Thyroid gland (tissue), 4 donors: ENCODE results near the gene NRTN. TPM values are rescaled to one million over a fixed set of nuclear protein-coding genes. Genes with fewer than 3 reads are reported as not detected.

Experiments used
- DNase-seq, 2 donors: peaks; one replicate each; pipeline ENCODE4 v3.0.0-alpha.2; 2019
- H3K27ac ChIP-seq, 3 donors: fragments of 200-600 bp; sonication (generic); 1 replicate in 2 of 3; 2 replicates in 1 of 3; pipeline ENCODE4 v1.5.1; 2016 to 2019; ENCODE audit warnings: mild to moderate bottlenecking in 1 of 3, moderate library complexity in 1 of 3
- H3K27me3 ChIP-seq: fragments of 200-600 bp; sonication (generic); one replicate; pipeline ENCODE4 v1.5.1; 2019
- H3K36me3 ChIP-seq, 2 donors: fragments of 200-600 bp; sonication (generic); one replicate each; pipeline ENCODE4 v1.5.1; 2016 to 2019
- H3K4me1 ChIP-seq, 2 donors: fragments of 200-600 bp; sonication (generic); one replicate each; pipeline ENCODE4 v1.5.1; 2017 to 2019
- H3K4me3 ChIP-seq, 3 donors: fragments of 200-600 bp; sonication (generic); replicated peaks in 1 of 3; 1 replicate in 2 of 3; 2 replicates in 1 of 3; pipeline ENCODE4 v1.5.1; 2016; ENCODE audit warnings: mild to moderate bottlenecking in 1 of 3
- H3K9me3 ChIP-seq: fragments of 200-600 bp; sonication (generic); one replicate; pipeline ENCODE4 v1.5.1; 2017
- CTCF ChIP-seq, 6 experiments: fragments of 200-600 bp in 3 of 6; fragments of 450-650 bp in 3 of 6; sonication (generic) in 3 of 6; IDR thresholded peaks; one replicate each; pipeline ENCODE4 v1.5.1; 2016 to 2019; ENCODE audit warnings: antibody characterized with exemption in 6 of 6, mild to moderate bottlenecking in 2 of 6, inconsistent platforms in 1 of 6, moderate library complexity in 1 of 6
- POLR2A ChIP-seq, 2 donors: fragments of 450-650 bp; IDR thresholded peaks; one replicate each; pipeline ENCODE4 v1.6.1; 2017; ENCODE audit warnings: antibody characterized with exemption in 2 of 2, mild to moderate bottlenecking in 2 of 2, moderate library complexity in 1 of 2
- WGBS, 2 donors: methylation state at CpG; one replicate each; pipeline ENCODE4 v1.1.5; 2017; 5-methylcytosine and 5-hydroxymethylcytosine counted together
- intact Hi-C: fragments of 100-400 bp; cut with DNase I; formaldehyde crosslinking; loops from one replicate; pipeline ENCODE4 v1.15.1; 2023
- total RNA-seq, 4 donors: library from RNA; depleted of rRNA; stranded (reverse); fragments of >200 nt; gene quantifications; one replicate each; pipeline ENCODE4 v1.2.3, GENCODE V29; 2016

NRTN gene, protein sequence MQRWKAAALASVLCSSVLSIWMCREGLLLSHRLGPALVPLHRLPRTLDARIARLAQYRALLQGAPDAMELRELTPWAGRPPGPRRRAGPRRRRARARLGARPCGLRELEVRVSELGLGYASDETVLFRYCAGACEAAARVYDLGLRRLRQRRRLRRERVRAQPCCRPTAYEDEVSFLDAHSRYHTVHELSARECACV
- 1 to 10 TPM in 3 of 4 donors, under 1 TPM in 1; 0.71 to 8.1 (median 1.3) TPM for total RNA-seq

DNA sequence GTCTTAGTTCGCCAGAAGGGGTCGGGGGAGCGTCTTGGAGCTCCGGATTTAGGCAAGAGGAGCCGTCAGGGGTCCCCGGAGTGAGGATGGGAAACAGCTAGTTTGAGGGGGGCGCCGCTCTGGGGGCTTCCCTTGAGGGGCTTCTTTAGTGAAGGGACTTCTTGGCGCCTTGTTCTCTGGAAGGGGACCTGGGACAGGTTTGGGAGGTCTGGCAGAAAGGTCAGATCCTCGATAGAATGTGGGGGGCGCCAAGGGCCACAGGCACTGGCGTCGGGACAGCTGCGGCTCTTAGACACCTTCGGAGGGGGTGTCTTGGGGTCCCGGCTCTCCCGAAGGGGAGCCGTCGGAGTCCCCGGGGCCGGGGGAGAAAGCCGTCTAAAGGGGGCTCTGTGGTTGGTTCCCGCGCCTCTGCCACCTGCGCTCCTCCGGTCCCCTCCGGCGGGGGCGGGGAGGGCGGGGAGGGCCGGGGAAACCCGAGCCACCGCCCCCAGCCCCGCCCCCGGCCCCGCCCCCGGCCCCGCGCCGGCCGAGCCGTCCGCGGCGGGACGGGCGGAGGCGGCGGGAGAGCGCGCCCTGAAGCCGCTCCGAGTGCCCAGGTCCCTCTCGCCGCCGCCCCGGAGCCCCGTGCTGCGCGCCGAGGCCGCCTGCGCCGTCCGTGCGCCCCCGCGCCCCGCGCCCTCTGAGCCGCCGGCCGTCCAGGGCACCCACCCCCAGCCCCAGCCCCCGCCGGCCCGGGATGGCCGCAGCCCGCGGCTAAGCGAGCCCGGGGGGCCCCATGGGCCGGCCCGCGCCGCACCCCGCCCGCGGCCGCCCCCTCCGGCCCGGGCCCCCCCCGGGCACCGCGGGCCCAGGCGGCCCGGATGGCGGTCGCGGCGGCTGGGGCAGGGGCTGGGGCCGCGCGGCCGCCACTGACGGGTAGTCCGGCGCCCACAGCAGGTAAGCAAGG lies at the start of gene NRTN:
NRTN (plus strand) TSS at position 552 of the 946 bp plus-strand sequence. CDS start 19,099 bp downstream, outside the sequence.
- DNase-seq = no peak
- H3K4me1 ChIP-seq = peaks cover 9 to 25% of the 10 kb centered on the region in 2 donors
- peaks cover 3% of the 10 kb centered on the region for H3K27me3 ChIP-seq
- H3K4me3 ChIP-seq = peak within 1 kb of the TSS in 1 of 3 donors; percentile 35
- no peaks in the 10 kb centered on the region for H3K36me3 ChIP-seq
- intact Hi-C loops = loop anchor here (2.0 to 10.0 kb wide), 3 partner anchors 88 to 218 kb away; no protein-coding TSS in a partner anchor
- WGBS, 2 donors = 5 to 12% methylated on average over 5 to 15 of the region's 107 CpGs
- H3K9me3 ChIP-seq = no peaks in the 10 kb centered on the region
- H3K27ac ChIP-seq = peak within 1 kb of the TSS in 1 of 3 donors; percentile 58
- no peak for TF ChIP-seq CTCF (IDR thresholded peaks at IDR 0.05)
- TF ChIP-seq POLR2A (IDR thresholded peaks at IDR 0.05) = no peak

DNA sequence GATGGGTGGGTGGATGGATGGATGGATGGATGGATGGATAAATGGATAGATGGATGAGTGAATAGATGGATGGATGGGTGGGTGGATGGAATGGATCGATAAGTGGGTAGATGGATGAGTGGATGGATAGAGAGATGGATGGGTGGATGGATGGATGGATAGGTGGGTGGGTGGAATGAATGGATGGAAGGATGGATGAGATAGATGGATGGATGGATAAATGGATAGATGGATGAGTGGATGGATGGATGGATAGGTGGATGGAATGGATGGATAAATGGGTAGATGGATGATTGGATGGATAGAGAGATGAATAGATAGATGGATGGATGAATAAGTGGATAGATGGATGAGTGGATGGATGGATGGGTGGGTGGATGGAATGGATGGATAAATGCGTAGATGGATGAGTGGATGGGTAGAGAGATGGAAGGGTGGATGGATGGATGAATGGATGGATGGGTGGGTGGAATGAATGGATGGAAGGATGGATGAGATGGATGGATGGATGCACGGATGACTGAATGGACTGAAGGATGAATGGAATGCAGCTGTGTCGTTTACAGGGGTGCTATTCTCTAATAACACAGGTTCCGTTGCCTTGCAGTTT lies 42.2 kb upstream of the NRTN start:
- Histone ChIP-seq H3K4me1 (no peaks in the 10 kb centered on the region), H3K27me3 (no peaks in the 10 kb centered on the region), H3K27ac (no peak overlapping the region), H3K36me3 (no peaks in the 10 kb centered on the region), H3K9me3 (no peaks in the 10 kb centered on the region), H3K4me3 (no peak overlapping the region)
- 88 to 89% methylated on average over 5 of the region's 5 CpGs for WGBS, 2 donors
- no peak for DNase-seq
- intact Hi-C loops = no loop called here
- no peak for TF ChIP-seq CTCF (IDR thresholded peaks at IDR 0.05)
- no peak for TF ChIP-seq POLR2A (IDR thresholded peaks at IDR 0.05)

- no peak for TF ChIP-seq POLR2A (IDR thresholded peaks at IDR 0.05)
- no peaks in the 10 kb centered on the region for H3K4me1 ChIP-seq
- no peaks in the 10 kb centered on the region for H3K36me3 ChIP-seq
- no peaks in the 10 kb centered on the region for H3K9me3 ChIP-seq
- WGBS, 2 donors = 93 to 96% methylated on average over 3 of the region's 3 CpGs
- no peak overlapping the region for H3K4me3 ChIP-seq
- no peak overlapping the region for H3K27ac ChIP-seq
- intact Hi-C loops = no loop called here
- no peak for DNase-seq
- no peaks in the 10 kb centered on the region for H3K27me3 ChIP-seq
These were observed 39.6 kb upstream of the NRTN start for GRCh38 chr19:5765220-5765619.

- Histone ChIP-seq H3K9me3 (no peaks in the 10 kb centered on the region), H3K27me3 (no peaks in the 10 kb centered on the region), H3K36me3 (no peaks in the 10 kb centered on the region), H3K4me1 (no peaks in the 10 kb centered on the region), H3K4me3 (no peak overlapping the region), H3K27ac (no peak overlapping the region)
- 89 to 92% methylated on average over 10 of the region's 10 CpGs for WGBS, 2 donors
- intact Hi-C loops = no loop called here
- DNase-seq = no peak
- TF ChIP-seq POLR2A (IDR thresholded peaks at IDR 0.05) (no peak), CTCF (IDR thresholded peaks at IDR 0.05) (no peak)
These were observed 36.9 kb upstream of the NRTN start for GRCh38 chr19:5767949-5768348.

DNA sequence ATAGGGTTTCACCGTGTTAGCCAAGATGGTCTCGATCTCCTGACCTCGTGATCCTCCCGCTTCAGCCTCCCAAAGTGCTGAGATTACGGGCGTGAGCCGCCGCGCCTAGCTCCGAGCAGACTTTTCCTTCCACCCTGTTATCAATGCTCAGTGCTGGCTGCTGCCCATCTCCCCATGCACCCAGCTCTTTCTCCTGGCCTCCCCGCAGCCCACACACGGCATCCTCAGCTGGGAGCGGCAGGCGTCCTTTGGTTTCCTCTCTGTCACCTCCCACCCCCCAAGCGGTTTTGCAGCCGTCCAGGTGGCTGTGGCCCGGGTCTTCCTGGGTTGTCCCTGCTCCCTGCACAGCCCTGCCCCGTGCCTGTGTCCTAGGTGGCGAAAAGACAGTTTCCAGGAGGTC lies 32.5 kb upstream of the NRTN start:
- DNase-seq = no peak
- no peaks in the 10 kb centered on the region for H3K9me3 ChIP-seq
- no peaks in the 10 kb centered on the region for H3K4me1 ChIP-seq
- no peak overlapping the region for H3K4me3 ChIP-seq
- TF ChIP-seq POLR2A (IDR thresholded peaks at IDR 0.05) = no peak
- no peak for TF ChIP-seq CTCF (IDR thresholded peaks at IDR 0.05)
- no peaks in the 10 kb centered on the region for H3K27me3 ChIP-seq
- no peaks in the 10 kb centered on the region for H3K36me3 ChIP-seq
- WGBS, 2 donors = 88 to 94% methylated on average over 19 of the region's 19 CpGs
- intact Hi-C loops = no loop called here
- no peak overlapping the region for H3K27ac ChIP-seq
